Lower leg skin (tissue), 4 donors: Measurements from ENCODE around the gene USP35. TPM values are rescaled to one million over a fixed set of nuclear protein-coding genes. Genes with fewer than 3 reads are reported as not detected.

ENCODE experiments used
- DNase-seq, 2 donors: peaks; one replicate each; pipeline ENCODE4 v3.0.0-alpha.2; 2019; ENCODE audit warnings: low spot score in 2 of 2
- H3K4me3 ChIP-seq: fragments of 200-600 bp; sonication (generic); 2 replicates; pipeline ENCODE4 v1.5.1; 2017; ENCODE audit warnings: mild to moderate bottlenecking, low read depth; ENCODE audit not compliant: poor library complexity, severe bottlenecking
- POLR2A ChIP-seq, 2 donors: fragments of 450-650 bp; IDR thresholded peaks; one replicate each; pipeline ENCODE4 v1.6.1; 2016 to 2017; ENCODE audit warnings: antibody characterized with exemption in 2 of 2, mild to moderate bottlenecking in 1 of 2, moderate library complexity in 1 of 2
- WGBS, 2 donors: methylation state at CpG; one replicate each; pipeline ENCODE4 v1.1.5; 2018; 5-methylcytosine and 5-hydroxymethylcytosine counted together
- intact Hi-C: fragments of 100-400 bp; cut with DNase I; formaldehyde crosslinking; loops from one replicate; pipeline ENCODE4 v1.15.0; 2023; ENCODE audit warnings: low total_unique reads
- total RNA-seq, 4 donors: library from RNA; depleted of rRNA; stranded (reverse); fragments of >200 nt; gene quantifications; one replicate each; pipeline ENCODE4 v1.1.0, GENCODE V29; 2016
- TF ChIP-seq, protein P1 (sequence below), 3 donors: fragments of 450-650 bp; IDR thresholded peaks; one replicate each; pipeline ENCODE4 v1.5.1; 2016; ENCODE audit warnings: antibody characterized with exemption in 3 of 3, mild to moderate bottlenecking in 3 of 3, moderate library complexity in 2 of 3

The USP35 gene
- total RNA-seq, 4 donors from 2014 or later = 3.0 to 4.0 (median 3.5) TPM

GRCh38 chr11:78214331-78215194, 25.8 kb downstream of the USP35 start:
- WGBS, 2 donors = 85 to 91% methylated on average over 12 of the region's 12 CpGs
- TF ChIP-seq POLR2A (IDR thresholded peaks at IDR 0.05) = no peak
- TF ChIP-seq, protein P1, sequence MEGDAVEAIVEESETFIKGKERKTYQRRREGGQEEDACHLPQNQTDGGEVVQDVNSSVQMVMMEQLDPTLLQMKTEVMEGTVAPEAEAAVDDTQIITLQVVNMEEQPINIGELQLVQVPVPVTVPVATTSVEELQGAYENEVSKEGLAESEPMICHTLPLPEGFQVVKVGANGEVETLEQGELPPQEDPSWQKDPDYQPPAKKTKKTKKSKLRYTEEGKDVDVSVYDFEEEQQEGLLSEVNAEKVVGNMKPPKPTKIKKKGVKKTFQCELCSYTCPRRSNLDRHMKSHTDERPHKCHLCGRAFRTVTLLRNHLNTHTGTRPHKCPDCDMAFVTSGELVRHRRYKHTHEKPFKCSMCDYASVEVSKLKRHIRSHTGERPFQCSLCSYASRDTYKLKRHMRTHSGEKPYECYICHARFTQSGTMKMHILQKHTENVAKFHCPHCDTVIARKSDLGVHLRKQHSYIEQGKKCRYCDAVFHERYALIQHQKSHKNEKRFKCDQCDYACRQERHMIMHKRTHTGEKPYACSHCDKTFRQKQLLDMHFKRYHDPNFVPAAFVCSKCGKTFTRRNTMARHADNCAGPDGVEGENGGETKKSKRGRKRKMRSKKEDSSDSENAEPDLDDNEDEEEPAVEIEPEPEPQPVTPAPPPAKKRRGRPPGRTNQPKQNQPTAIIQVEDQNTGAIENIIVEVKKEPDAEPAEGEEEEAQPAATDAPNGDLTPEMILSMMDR (IDR thresholded peaks at IDR 0.05) = no peak
- intact Hi-C loops = loop anchor here (5.0 kb wide), 1 partner anchor 1083 kb away; no protein-coding TSS in a partner anchor
- no peak overlapping the region for H3K4me3 ChIP-seq
- peak in 1 of 2 donors; percentile 74 for DNase-seq

DNA sequence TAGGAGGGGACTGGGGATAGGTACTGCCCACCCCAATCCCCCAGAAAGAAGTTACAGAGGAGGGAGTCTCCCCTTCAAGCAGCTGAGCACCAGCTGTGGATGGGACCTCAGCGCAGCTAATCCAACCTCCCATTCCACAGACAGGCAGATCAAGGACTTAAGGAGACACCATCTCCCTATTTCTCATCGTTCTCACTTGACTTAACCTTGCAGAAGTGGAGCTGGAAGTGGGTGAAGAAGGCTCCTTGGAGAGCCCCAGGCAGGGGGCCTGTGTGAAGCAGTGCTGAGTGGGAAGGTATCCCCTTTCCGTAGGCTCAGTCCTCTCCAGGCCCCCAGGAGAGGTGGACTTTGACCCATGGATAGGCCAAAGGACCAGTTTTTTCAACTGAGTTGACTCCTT, 27.3 kb downstream of the USP35 start:
- H3K4me3 ChIP-seq = no peak overlapping the region
- TF ChIP-seq POLR2A (IDR thresholded peaks at IDR 0.05) = no peak
- TF ChIP-seq, protein P1 (IDR thresholded peaks at IDR 0.05) = no peak
- intact Hi-C loops = no loop called here
- 93 to 97% methylated on average over 3 of the region's 3 CpGs for WGBS, 2 donors
- DNase-seq = peak in 1 of 2 donors; percentile 65

GRCh38 chr11:78216571-78217287, 28.0 kb downstream of the USP35 start:
- peak in 1 of 2 donors; percentile 54 for DNase-seq
- no peak overlapping the region for H3K4me3 ChIP-seq
- WGBS, 2 donors = 95 to 97% methylated on average over 5 of the region's 5 CpGs
- intact Hi-C loops = no loop called here
- TF ChIP-seq POLR2A (IDR thresholded peaks at IDR 0.05) = no peak
- TF ChIP-seq, protein P1 (IDR thresholded peaks at IDR 0.05) = no peak

DNA sequence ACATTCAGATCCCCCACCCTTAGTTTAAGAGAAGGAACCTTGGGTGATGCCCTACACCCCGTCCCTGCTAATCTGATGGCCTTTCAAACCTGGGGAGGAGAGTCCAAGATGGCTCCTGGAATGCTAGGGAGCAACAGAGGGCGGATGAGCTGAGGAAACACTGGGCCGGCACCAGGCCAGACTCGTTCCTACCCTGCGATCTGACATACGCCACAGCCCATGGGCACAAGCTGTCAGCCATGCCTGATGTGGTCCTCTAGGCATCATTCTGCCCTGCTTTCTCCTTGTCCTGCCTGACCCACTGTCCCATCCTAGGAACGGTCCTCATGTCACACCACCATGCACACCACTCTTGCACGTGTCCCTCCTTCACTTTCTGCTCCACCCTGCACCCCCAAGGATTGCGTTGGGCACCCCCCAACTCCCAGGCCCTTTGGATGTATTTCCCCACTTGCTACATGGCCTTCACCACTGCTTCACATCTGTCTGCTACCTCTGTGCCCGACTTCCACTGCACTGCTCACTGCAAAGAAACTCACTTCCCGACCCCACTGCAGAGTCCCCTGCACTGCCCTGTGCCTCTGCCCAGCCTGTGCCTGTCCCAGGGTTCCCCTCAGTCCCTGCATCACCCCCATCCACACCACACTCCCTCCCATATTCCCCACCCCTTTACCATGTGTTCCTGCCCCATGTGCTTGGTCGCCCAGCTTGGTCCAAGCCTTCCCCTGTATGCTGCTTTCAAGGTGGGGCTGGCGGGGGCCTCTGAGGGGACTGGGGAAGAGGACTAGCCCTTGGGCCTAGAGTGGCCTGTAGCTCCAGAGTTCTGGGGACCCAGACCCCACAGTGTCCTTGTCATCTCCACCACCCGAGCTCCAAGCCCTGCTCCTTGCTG, 29.2 kb downstream of the USP35 start:
- TF ChIP-seq, protein P1 (IDR thresholded peaks at IDR 0.05) = no peak
- TF ChIP-seq POLR2A (IDR thresholded peaks at IDR 0.05) = no peak
- DNase-seq = peak in 1 of 2 donors; percentile 77
- no peak overlapping the region for H3K4me3 ChIP-seq
- WGBS, 2 donors = 94 to 96% methylated on average over 14 of the region's 14 CpGs
- intact Hi-C loops = no loop called here

DNA sequence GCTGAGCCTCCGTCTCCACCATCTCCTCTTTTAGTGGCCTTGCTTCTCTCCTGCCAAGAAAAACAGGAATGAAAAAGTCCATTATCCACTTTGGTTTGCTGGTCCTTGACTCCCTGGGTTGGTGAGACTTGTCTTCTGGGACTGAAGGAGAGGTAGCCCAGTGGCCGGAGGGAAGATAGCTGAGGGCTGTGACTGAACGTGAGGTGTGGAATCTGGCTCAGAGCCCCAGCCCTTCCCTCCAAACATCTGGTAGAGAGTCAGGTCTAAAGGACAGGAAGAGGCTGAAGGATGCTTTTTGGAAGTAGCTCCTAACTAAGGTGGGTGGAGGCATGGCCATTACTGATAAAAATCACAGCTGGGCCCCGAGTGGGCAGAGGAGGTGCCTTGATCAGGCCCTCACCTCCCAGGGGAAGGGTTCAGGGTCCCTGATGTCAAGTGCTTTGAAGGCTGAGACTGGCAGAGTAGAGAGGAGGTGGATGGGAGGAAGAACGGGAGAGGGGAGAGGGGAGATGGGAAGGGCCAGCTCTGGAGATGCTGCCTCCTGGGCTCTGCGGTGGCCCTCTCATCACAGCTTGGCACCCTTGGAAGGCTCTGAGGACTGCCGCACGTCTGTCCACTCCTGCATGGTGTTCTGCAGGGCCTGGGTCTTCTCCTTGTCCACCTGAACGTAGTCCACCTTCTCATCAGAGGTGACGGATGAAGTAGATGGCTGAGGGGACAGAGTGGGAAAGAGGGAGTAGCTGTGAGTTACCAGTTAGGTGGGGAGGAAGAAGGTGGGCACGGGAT, 30.2 kb downstream of the USP35 start:
- no peak overlapping the region for H3K4me3 ChIP-seq
- 78 to 84% methylated on average over 11 of the region's 11 CpGs for WGBS, 2 donors
- no peak for TF ChIP-seq POLR2A (IDR thresholded peaks at IDR 0.05)
- TF ChIP-seq, protein P1 (IDR thresholded peaks at IDR 0.05) = no peak
- intact Hi-C loops = no loop called here
- peak in 1 of 2 donors; percentile 76 for DNase-seq
